GM12878 (cell line): ENCODE data around the gene ZNF213. TPM values are rescaled to one million over a fixed set of nuclear protein-coding genes. Genes with fewer than 3 reads are reported as not detected.

ENCODE experiments used
- CREB1 ChIP-seq: IDR thresholded peaks from 2 replicates; pipeline ENCODE4 v1.6.1; 2012; ENCODE audit warnings: low read depth, mild to moderate bottlenecking, inconsistent platforms
- EED ChIP-seq: sonication (generic); IDR thresholded peaks from 2 replicates; pipeline ENCODE4 v1.6.1; 2016; ENCODE audit warnings: antibody characterized with exemption, low read depth
- GABPA ChIP-seq: IDR thresholded peaks from 2 replicates; pipeline ENCODE4 v1.6.1; 2014; ENCODE audit warnings: antibody characterized with exemption, low read depth, mild to moderate bottlenecking, inconsistent platforms
- KLF5 ChIP-seq: fragments of 450-650 bp; IDR thresholded peaks from 2 replicates; pipeline ENCODE4 v1.6.1; 2014; ENCODE audit warnings: mild to moderate bottlenecking; ENCODE audit not compliant: partially characterized antibody
- SIX5 ChIP-seq: IDR thresholded peaks from 2 replicates; pipeline ENCODE4 v1.6.1; 2011; ENCODE audit warnings: mild to moderate bottlenecking, low read depth, low read length, moderate library complexity; ENCODE audit not compliant: severe bottlenecking
- SRF ChIP-seq, 2 experiments: IDR thresholded peaks; 2 replicates each; pipeline ENCODE4 v1.6.1; 2011; ENCODE audit warnings: low read depth in 2 of 2, low read length in 2 of 2, mild to moderate bottlenecking in 1 of 2, moderate library complexity in 1 of 2
- TAF1 ChIP-seq: IDR thresholded peaks from 2 replicates; pipeline ENCODE4 v1.6.1; 2011; ENCODE audit warnings: mild to moderate bottlenecking, low read depth, low read length, borderline replicate concordance
- ZBED1 ChIP-seq: IDR thresholded peaks from 2 replicates; pipeline ENCODE4 v1.6.1; 2016; ENCODE audit warnings: borderline replicate concordance
- polyA plus RNA-seq, 11 experiments: library from polyadenylated mRNA; depleted of rRNA in 4 of 11; unstranded in 6 of 11; stranded (reverse) in 5 of 11; fragments of >200 nt; fragmentation: Nextera tagmentation in 4 of 11; fragmentation: Illumina TruSeq in 1 of 11; extraction: Ambion mirVana in 4 of 11; extraction: Trizol in 1 of 11; gene quantifications; 1 replicate in 1 of 11; 2 replicates in 10 of 11; pipeline versions ENCODE4 v1.2.1 to v1.2.3, GENCODE V29; 2011 to 2016; ENCODE audit warnings: inconsistent platforms in 2 of 11, missing spikeins in 2 of 11, low read depth in 1 of 11
- total RNA-seq, 4 experiments: library from RNA; depleted of rRNA in 3 of 4; stranded (reverse); fragments of >200 nt in 3 of 4; fragmentation: Illumina TruSeq in 1 of 4; extraction: Trizol in 1 of 4; gene quantifications; 2 replicates each; pipeline versions ENCODE4 v1.2.1 to v1.2.3, GENCODE V29; 2013 to 2021
- TF ChIP-seq, protein P1 (sequence below): fragments of 450-650 bp; IDR thresholded peaks from 2 replicates; pipeline ENCODE4 v1.6.1; 2017; ENCODE audit warnings: mild to moderate bottlenecking, moderate library complexity
- TF ChIP-seq, protein P2 (sequence below): fragments of 450-650 bp; conservative IDR thresholded peaks from 2 replicates; pipeline ENCODE4 v1.6.1; 2017; ENCODE audit warnings: mild to moderate bottlenecking, moderate library complexity
- TF ChIP-seq, protein P3 (sequence below): fragments of 450-650 bp; formaldehyde crosslinking; IDR thresholded peaks from 2 replicates; pipeline ENCODE4 v1.4.0; 2020; ENCODE audit warnings: mild to moderate bottlenecking, moderate library complexity
- TF ChIP-seq, protein P4 (sequence below): fragments of 450-650 bp; IDR thresholded peaks from 2 replicates; pipeline ENCODE4 v1.6.1; 2016; ENCODE audit warnings: mild to moderate bottlenecking, moderate library complexity, borderline replicate concordance

The ZNF213 gene
- total and polyA plus RNA-seq, 10 of the 15 experiments (the other 5 are each of a cell fraction or from before 2014, with no cell fraction given) = 0.53 to 9.4 (median 1.1) TPM

DNA sequence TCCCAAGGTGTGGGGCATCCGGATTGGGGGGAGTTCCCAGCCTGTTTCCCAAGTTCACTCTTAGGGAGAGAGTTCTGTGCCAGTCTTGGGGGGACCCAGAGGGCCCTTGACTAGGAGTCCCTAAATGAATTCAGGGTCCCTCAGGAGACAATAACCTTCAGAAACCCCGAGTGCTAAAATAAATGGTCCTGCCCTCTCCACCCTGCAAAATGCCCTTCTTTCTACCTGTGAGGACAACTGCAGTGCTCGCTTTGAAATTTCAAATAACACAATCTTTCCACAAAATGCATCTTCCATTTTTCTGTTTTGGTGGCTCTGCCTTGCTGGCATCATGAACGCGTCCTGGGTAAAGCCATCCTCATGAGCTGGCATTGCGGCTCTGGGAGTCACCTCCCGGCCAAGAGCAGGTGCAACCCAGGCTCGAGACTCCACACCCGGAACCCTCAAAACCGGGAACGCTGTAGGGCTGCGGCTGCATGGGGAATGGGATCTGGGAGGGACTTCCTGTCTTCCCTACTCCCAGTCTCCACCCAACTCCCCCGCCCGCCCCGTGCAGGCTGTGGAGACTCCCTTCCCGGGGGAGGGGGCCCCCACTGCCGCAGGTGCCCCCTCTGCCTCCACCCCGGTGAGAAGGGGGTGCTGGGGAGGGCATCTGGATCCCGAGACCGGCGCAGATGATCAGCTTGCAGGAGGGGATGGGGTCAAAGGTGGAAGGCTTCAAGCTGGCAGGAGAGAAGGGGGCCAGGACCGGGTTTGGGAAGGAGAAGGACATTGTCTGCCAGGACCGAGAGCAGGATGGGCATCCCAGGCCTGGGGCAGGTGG, 22.6 kb upstream of the ZNF213 start, which contains the start of gene ZNF205 (continued):
- TF ChIP-seq, protein P1, sequence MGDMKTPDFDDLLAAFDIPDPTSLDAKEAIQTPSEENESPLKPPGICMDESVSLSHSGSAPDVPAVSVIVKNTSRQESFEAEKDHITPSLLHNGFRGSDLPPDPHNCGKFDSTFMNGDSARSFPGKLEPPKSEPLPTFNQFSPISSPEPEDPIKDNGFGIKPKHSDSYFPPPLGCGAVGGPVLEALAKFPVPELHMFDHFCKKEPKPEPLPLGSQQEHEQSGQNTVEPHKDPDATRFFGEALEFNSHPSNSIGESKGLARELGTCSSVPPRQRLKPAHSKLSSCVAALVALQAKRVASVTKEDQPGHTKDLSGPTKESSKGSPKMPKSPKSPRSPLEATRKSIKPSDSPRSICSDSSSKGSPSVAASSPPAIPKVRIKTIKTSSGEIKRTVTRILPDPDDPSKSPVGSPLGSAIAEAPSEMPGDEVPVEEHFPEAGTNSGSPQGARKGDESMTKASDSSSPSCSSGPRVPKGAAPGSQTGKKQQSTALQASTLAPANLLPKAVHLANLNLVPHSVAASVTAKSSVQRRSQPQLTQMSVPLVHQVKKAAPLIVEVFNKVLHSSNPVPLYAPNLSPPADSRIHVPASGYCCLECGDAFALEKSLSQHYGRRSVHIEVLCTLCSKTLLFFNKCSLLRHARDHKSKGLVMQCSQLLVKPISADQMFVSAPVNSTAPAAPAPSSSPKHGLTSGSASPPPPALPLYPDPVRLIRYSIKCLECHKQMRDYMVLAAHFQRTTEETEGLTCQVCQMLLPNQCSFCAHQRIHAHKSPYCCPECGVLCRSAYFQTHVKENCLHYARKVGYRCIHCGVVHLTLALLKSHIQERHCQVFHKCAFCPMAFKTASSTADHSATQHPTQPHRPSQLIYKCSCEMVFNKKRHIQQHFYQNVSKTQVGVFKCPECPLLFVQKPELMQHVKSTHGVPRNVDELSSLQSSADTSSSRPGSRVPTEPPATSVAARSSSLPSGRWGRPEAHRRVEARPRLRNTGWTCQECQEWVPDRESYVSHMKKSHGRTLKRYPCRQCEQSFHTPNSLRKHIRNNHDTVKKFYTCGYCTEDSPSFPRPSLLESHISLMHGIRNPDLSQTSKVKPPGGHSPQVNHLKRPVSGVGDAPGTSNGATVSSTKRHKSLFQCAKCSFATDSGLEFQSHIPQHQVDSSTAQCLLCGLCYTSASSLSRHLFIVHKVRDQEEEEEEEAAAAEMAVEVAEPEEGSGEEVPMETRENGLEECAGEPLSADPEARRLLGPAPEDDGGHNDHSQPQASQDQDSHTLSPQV = no peak
- TF ChIP-seq SRF (IDR thresholded peaks at IDR 0.05; ENCODE audit: low read depth in 2 of 2, low read length in 2 of 2) (0 out of 4 replicates have a peak, but pooled peaks of 1 of the 2 experiments have one; percentile 45), TAF1 (peak; percentile 58; the same call in 1 of the 2 replicates), KLF5 (no peak), ZBED1 (no peak), SIX5 (peak; percentile 17), GABPA (peak; percentile 86), CREB1 (no peak), EED (0 out of 2 replicates have a peak, but pooled peaks have one; percentile 23)
- TF ChIP-seq, protein P2, sequence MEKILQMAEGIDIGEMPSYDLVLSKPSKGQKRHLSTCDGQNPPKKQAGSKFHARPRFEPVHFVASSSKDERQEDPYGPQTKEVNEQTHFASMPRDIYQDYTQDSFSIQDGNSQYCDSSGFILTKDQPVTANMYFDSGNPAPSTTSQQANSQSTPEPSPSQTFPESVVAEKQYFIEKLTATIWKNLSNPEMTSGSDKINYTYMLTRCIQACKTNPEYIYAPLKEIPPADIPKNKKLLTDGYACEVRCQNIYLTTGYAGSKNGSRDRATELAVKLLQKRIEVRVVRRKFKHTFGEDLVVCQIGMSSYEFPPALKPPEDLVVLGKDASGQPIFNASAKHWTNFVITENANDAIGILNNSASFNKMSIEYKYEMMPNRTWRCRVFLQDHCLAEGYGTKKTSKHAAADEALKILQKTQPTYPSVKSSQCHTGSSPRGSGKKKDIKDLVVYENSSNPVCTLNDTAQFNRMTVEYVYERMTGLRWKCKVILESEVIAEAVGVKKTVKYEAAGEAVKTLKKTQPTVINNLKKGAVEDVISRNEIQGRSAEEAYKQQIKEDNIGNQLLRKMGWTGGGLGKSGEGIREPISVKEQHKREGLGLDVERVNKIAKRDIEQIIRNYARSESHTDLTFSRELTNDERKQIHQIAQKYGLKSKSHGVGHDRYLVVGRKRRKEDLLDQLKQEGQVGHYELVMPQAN = no peak
- TF ChIP-seq, protein P3, sequence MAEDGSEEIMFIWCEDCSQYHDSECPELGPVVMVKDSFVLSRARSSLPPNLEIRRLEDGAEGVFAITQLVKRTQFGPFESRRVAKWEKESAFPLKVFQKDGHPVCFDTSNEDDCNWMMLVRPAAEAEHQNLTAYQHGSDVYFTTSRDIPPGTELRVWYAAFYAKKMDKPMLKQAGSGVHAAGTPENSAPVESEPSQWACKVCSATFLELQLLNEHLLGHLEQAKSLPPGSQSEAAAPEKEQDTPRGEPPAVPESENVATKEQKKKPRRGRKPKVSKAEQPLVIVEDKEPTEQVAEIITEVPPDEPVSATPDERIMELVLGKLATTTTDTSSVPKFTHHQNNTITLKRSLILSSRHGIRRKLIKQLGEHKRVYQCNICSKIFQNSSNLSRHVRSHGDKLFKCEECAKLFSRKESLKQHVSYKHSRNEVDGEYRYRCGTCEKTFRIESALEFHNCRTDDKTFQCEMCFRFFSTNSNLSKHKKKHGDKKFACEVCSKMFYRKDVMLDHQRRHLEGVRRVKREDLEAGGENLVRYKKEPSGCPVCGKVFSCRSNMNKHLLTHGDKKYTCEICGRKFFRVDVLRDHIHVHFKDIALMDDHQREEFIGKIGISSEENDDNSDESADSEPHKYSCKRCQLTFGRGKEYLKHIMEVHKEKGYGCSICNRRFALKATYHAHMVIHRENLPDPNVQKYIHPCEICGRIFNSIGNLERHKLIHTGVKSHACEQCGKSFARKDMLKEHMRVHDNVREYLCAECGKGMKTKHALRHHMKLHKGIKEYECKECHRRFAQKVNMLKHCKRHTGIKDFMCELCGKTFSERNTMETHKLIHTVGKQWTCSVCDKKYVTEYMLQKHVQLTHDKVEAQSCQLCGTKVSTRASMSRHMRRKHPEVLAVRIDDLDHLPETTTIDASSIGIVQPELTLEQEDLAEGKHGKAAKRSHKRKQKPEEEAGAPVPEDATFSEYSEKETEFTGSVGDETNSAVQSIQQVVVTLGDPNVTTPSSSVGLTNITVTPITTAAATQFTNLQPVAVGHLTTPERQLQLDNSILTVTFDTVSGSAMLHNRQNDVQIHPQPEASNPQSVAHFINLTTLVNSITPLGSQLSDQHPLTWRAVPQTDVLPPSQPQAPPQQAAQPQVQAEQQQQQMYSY (CRISPR knock-in tag) = no peak
- TF ChIP-seq, protein P4, sequence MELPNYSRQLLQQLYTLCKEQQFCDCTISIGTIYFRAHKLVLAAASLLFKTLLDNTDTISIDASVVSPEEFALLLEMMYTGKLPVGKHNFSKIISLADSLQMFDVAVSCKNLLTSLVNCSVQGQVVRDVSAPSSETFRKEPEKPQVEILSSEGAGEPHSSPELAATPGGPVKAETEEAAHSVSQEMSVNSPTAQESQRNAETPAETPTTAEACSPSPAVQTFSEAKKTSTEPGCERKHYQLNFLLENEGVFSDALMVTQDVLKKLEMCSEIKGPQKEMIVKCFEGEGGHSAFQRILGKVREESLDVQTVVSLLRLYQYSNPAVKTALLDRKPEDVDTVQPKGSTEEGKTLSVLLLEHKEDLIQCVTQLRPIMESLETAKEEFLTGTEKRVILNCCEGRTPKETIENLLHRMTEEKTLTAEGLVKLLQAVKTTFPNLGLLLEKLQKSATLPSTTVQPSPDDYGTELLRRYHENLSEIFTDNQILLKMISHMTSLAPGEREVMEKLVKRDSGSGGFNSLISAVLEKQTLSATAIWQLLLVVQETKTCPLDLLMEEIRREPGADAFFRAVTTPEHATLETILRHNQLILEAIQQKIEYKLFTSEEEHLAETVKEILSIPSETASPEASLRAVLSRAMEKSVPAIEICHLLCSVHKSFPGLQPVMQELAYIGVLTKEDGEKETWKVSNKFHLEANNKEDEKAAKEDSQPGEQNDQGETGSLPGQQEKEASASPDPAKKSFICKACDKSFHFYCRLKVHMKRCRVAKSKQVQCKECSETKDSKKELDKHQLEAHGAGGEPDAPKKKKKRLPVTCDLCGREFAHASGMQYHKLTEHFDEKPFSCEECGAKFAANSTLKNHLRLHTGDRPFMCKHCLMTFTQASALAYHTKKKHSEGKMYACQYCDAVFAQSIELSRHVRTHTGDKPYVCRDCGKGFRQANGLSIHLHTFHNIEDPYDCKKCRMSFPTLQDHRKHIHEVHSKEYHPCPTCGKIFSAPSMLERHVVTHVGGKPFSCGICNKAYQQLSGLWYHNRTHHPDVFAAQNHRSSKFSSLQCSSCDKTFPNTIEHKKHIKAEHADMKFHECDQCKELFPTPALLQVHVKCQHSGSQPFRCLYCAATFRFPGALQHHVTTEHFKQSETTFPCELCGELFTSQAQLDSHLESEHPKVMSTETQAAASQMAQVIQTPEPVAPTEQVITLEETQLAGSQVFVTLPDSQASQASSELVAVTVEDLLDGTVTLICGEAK = peak; percentile 91
